NB4 (cell line): Measurements from ENCODE around the gene TOP1.

Experiments used
- CTCF ChIP-seq: IDR thresholded peaks from one replicate; pipeline ENCODE4 v1.5.1; 2012; ENCODE audit warnings: low read depth, low read length
- MYC ChIP-seq: IDR thresholded peaks from 2 replicates; pipeline ENCODE4 v1.6.1; 2011; ENCODE audit warnings: low read depth, low read length
- POLR2A ChIP-seq: IDR thresholded peaks from 2 replicates; pipeline ENCODE4 v1.6.1; 2011; ENCODE audit warnings: mild to moderate bottlenecking; ENCODE audit not compliant: insufficient read length; ENCODE audit errors: extremely low read depth

GRCh38 chr20:41169791-41170351 is 141.2 kb downstream of the TOP1 start:
- no peak for TF ChIP-seq CTCF
- TF ChIP-seq POLR2A, result no peak
- TF ChIP-seq MYC, result no peak
